Neural progenitor cell (in vitro differentiated cells): Measurements from ENCODE around the gene SAMHD1.

Experiments used
- EZH2 ChIP-seq: fragments of 200-600 bp; sonication (generic); IDR thresholded peaks from 2 replicates; pipeline ENCODE4 v1.6.1; 2017; ENCODE audit warnings: antibody characterized with exemption, mild to moderate bottlenecking, moderate library complexity
- EZH2phosphoT487 ChIP-seq: fragments of 200-600 bp; sonication (generic); IDR thresholded peaks from 2 replicates; pipeline ENCODE4 v1.6.1; 2017; ENCODE audit warnings: antibody characterized with exemption
- TF ChIP-seq, protein P1 (sequence below): fragments of 200-600 bp; sonication (generic); IDR thresholded peaks from 2 replicates; pipeline ENCODE4 v1.5.1; 2017; ENCODE audit warnings: antibody characterized with exemption, mild to moderate bottlenecking

DNA sequence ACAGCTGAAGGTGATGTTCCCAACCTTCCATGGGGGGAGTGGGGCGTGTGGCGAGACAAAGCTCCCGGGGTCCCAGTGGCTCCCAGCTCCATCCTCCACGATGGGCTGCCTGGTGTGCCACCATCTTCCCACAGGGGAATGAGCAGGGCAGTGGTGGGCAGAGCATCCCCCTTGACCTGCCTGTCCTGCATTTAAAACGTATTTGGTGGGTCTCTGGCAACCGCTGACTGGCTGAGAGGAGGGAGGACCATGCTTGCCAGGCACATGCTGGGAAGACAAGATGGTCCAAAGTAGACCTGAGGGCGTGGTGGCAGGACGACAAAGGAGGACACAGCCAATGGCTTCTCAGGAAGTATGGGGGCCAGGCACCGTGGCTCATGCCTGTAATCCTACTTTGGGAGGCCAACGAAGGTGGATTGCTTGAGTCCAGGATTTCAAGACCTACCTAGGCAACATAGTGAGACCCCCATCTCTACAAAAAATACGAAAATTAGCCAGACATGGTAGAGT, 70.7 kb downstream of the SAMHD1 start:
- TF ChIP-seq, protein P1, sequence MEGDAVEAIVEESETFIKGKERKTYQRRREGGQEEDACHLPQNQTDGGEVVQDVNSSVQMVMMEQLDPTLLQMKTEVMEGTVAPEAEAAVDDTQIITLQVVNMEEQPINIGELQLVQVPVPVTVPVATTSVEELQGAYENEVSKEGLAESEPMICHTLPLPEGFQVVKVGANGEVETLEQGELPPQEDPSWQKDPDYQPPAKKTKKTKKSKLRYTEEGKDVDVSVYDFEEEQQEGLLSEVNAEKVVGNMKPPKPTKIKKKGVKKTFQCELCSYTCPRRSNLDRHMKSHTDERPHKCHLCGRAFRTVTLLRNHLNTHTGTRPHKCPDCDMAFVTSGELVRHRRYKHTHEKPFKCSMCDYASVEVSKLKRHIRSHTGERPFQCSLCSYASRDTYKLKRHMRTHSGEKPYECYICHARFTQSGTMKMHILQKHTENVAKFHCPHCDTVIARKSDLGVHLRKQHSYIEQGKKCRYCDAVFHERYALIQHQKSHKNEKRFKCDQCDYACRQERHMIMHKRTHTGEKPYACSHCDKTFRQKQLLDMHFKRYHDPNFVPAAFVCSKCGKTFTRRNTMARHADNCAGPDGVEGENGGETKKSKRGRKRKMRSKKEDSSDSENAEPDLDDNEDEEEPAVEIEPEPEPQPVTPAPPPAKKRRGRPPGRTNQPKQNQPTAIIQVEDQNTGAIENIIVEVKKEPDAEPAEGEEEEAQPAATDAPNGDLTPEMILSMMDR, result no peak
- TF ChIP-seq EZH2, result no peak
- TF ChIP-seq EZH2phosphoT487, result no peak
